Adrenal gland (tissue), 5 donors: ENCODE measurements around the gene UROC1.

Source experiments
- POLR2A ChIP-seq, 2 donors: fragments of 450-650 bp; IDR thresholded peaks; one replicate each; pipeline ENCODE4 v1.6.1; 2017; ENCODE audit warnings: antibody characterized with exemption in 2 of 2, mild to moderate bottlenecking in 2 of 2, moderate library complexity in 1 of 2
- TF ChIP-seq, protein P1 (sequence below), 6 experiments: fragments of 450-650 bp in 4 of 6; fragments of 200-600 bp in 2 of 6; sonication (generic) in 1 of 6; IDR thresholded peaks; 1 replicate in 5 of 6; 2 replicates in 1 of 6; pipeline versions ENCODE4 v1.5.1 to v1.8.0; 2016 to 2021; ENCODE audit warnings: antibody characterized with exemption in 6 of 6, mild to moderate bottlenecking in 2 of 6, moderate library complexity in 1 of 6
- donor health status: DM: no; HTN: no; CAD: no.

DNA sequence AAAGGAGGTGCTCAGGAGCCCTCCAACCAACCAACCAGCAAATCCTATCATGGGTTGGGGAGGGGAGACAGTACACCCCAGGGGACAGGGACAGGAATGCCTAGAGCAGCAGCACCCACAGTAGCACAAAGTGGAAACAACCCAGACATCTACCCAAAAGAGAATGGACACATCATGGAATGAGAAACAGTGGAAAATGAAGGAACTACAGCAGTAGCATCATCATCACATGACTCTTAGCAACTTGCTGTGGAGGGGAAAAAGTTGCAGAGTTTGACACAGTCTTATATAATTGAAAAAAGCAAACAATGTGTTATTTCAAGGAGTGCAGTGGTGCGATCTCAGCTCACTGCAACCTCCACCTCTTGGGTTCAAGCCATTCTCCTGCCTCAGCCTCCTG is 30.1 kb upstream of the UROC1 start:
- TF ChIP-seq, protein P1, sequence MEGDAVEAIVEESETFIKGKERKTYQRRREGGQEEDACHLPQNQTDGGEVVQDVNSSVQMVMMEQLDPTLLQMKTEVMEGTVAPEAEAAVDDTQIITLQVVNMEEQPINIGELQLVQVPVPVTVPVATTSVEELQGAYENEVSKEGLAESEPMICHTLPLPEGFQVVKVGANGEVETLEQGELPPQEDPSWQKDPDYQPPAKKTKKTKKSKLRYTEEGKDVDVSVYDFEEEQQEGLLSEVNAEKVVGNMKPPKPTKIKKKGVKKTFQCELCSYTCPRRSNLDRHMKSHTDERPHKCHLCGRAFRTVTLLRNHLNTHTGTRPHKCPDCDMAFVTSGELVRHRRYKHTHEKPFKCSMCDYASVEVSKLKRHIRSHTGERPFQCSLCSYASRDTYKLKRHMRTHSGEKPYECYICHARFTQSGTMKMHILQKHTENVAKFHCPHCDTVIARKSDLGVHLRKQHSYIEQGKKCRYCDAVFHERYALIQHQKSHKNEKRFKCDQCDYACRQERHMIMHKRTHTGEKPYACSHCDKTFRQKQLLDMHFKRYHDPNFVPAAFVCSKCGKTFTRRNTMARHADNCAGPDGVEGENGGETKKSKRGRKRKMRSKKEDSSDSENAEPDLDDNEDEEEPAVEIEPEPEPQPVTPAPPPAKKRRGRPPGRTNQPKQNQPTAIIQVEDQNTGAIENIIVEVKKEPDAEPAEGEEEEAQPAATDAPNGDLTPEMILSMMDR (IDR thresholded peaks at IDR 0.05): no peak
- TF ChIP-seq POLR2A (IDR thresholded peaks at IDR 0.05): no peak
